Upper lobe of left lung (tissue), 4 donors: ENCODE measurements around the gene ZNF485.

Experiments
- POLR2A ChIP-seq, 4 donors: fragments of 450-650 bp; IDR thresholded peaks; one replicate each; pipeline ENCODE4 v1.5.1; 2016 to 2017; ENCODE audit warnings: antibody characterized with exemption in 4 of 4, mild to moderate bottlenecking in 2 of 4
- POLR2AphosphoS5 ChIP-seq, 2 donors: sonication (generic); formaldehyde crosslinking; IDR thresholded peaks; one replicate each; pipeline ENCODE4 v1.5.1; 2017; ENCODE audit warnings: antibody characterized with exemption in 2 of 2
- TF ChIP-seq, protein P1 (sequence below), 6 experiments: fragments of 450-650 bp in 4 of 6; fragments of 200-600 bp in 2 of 6; sonication (generic) in 2 of 6; IDR thresholded peaks; one replicate each; pipeline ENCODE4 v1.5.1; 2016 to 2019; ENCODE audit warnings: antibody characterized with exemption in 6 of 6

DNA sequence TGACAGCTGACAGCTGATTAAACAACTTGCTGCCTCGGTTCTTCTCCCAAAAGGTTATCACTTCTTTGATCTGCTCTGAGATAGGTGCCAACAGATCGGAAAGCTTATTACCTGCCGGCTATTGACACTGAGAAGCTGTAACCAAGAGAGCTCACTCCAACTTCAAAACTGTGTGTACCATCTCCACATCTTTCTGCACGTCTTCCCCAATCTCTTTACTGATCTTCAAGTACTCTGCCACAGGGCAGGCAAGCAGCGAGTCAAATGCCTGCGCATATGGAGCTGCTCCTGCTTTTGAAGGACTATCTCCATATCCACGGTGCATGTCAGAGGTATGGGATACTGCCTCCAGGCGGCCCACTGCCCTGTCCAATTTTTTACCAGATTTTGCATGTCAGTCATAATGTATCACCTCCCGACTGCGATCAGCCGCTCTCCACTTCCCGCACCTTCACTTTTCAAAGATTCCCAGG lies 352 bp upstream of the ZNF485 start:
- TF ChIP-seq, protein P1, sequence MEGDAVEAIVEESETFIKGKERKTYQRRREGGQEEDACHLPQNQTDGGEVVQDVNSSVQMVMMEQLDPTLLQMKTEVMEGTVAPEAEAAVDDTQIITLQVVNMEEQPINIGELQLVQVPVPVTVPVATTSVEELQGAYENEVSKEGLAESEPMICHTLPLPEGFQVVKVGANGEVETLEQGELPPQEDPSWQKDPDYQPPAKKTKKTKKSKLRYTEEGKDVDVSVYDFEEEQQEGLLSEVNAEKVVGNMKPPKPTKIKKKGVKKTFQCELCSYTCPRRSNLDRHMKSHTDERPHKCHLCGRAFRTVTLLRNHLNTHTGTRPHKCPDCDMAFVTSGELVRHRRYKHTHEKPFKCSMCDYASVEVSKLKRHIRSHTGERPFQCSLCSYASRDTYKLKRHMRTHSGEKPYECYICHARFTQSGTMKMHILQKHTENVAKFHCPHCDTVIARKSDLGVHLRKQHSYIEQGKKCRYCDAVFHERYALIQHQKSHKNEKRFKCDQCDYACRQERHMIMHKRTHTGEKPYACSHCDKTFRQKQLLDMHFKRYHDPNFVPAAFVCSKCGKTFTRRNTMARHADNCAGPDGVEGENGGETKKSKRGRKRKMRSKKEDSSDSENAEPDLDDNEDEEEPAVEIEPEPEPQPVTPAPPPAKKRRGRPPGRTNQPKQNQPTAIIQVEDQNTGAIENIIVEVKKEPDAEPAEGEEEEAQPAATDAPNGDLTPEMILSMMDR (IDR thresholded peaks at IDR 0.05), result no peak
- TF ChIP-seq POLR2AphosphoS5 (IDR thresholded peaks at IDR 0.05) (no peak), POLR2A (IDR thresholded peaks at IDR 0.05) (no peak)
